GM12878 (cell line): Measurements from ENCODE around the gene CCS. TPM values are rescaled to one million over a fixed set of nuclear protein-coding genes. Genes with fewer than 3 reads are reported as not detected.
A peak's percentile ranks its signal among the peaks of the same experiment; 100 is the strongest.

Experiments
- BCLAF1 ChIP-seq: fragments of 450-650 bp; IDR thresholded peaks from 2 replicates; pipeline ENCODE4 v1.6.1; 2017; ENCODE audit warnings: antibody characterized with exemption, mild to moderate bottlenecking, moderate library complexity
- ELK1 ChIP-seq: IDR thresholded peaks from 2 replicates; pipeline ENCODE4 v1.6.1; 2012; ENCODE audit warnings: low read depth, low read length, improper control_type of control experiment
- EP300 ChIP-seq, 2 experiments: fragments of 150-350 bp in 1 of 2; IDR thresholded peaks; 2 replicates each; pipeline ENCODE4 v1.6.1; 2011 to 2012; ENCODE audit warnings: low read depth in 2 of 2, low read length in 2 of 2, borderline replicate concordance in 1 of 2, improper control_type of control experiment in 1 of 2, inconsistent platforms in 1 of 2; ENCODE audit not compliant: control insufficient read depth in 1 of 2
- FOXK2 ChIP-seq: fragments of 450-650 bp; IDR thresholded peaks from 2 replicates; pipeline ENCODE4 v1.6.1; 2017; ENCODE audit warnings: mild to moderate bottlenecking, moderate library complexity
- HDAC2 ChIP-seq: fragments of 200-600 bp; sonication (generic); IDR thresholded peaks from 2 replicates; pipeline ENCODE4 v1.6.1; 2017
- KDM1A ChIP-seq: fragments of 200-600 bp; sonication (generic); IDR thresholded peaks from 2 replicates; pipeline ENCODE4 v1.6.1; 2016; ENCODE audit warnings: borderline replicate concordance
- NFYA ChIP-seq: IDR thresholded peaks from 2 replicates; pipeline ENCODE4 v1.6.1; 2011; ENCODE audit warnings: low read depth, mild to moderate bottlenecking, low read length, improper control_type of control experiment, borderline replicate concordance
- PRDM15 ChIP-seq: fragments of 450-650 bp; formaldehyde crosslinking; IDR thresholded peaks from 2 replicates; pipeline ENCODE4 v1.4.0; 2020; ENCODE audit warnings: mild to moderate bottlenecking, moderate library complexity
- RB1 ChIP-seq: fragments of 450-650 bp; formaldehyde crosslinking; IDR thresholded peaks from 2 replicates; pipeline ENCODE4 v1.6.1; 2017; ENCODE audit warnings: mild to moderate bottlenecking, borderline replicate concordance
- RCOR1 ChIP-seq: conservative IDR thresholded peaks from 2 replicates; pipeline ENCODE4 v1.6.1; 2012; ENCODE audit warnings: low read depth, low read length, improper control_type of control experiment
- RELA ChIP-seq: fragments of 450-650 bp; IDR thresholded peaks from 2 replicates; pipeline ENCODE4 v1.8.0; 2014; ENCODE audit warnings: borderline replicate concordance; ENCODE audit not compliant: partially characterized antibody
- REST ChIP-seq: IDR thresholded peaks from 2 replicates; pipeline ENCODE4 v1.6.1; 2012; ENCODE audit warnings: mild to moderate bottlenecking, low read depth, low read length
- RUNX3 ChIP-seq: IDR thresholded peaks from 2 replicates; pipeline ENCODE4 v1.6.1; 2012; ENCODE audit warnings: low read length, inconsistent platforms
- USF1 ChIP-seq: IDR thresholded peaks from 2 replicates; pipeline ENCODE4 v1.6.1; 2011; ENCODE audit warnings: borderline replicate concordance, low read depth, mild to moderate bottlenecking, moderate library complexity, mixed read lengths, low read length; ENCODE audit not compliant: insufficient read depth; ENCODE audit errors: extremely low read length
- ZNF622 ChIP-seq: fragments of 450-650 bp; IDR thresholded peaks from 2 replicates; pipeline ENCODE4 v1.6.1; 2017; ENCODE audit warnings: mild to moderate bottlenecking, inconsistent platforms
- ZSCAN29 ChIP-seq: fragments of 450-650 bp; IDR thresholded peaks from 2 replicates; pipeline ENCODE4 v1.6.1; 2017; ENCODE audit warnings: mild to moderate bottlenecking, moderate library complexity
- polyA plus RNA-seq, 11 experiments: library from polyadenylated mRNA; depleted of rRNA in 4 of 11; unstranded in 6 of 11; stranded (reverse) in 5 of 11; fragments of >200 nt; fragmentation: Nextera tagmentation in 4 of 11; fragmentation: Illumina TruSeq in 1 of 11; extraction: Ambion mirVana in 4 of 11; extraction: Trizol in 1 of 11; gene quantifications; 1 replicate in 1 of 11; 2 replicates in 10 of 11; pipeline versions ENCODE4 v1.2.1 to v1.2.3, GENCODE V29; 2011 to 2016; ENCODE audit warnings: inconsistent platforms in 2 of 11, missing spikeins in 2 of 11, low read depth in 1 of 11
- total RNA-seq, 4 experiments: library from RNA; depleted of rRNA in 3 of 4; stranded (reverse); fragments of >200 nt in 3 of 4; fragmentation: Illumina TruSeq in 1 of 4; extraction: Trizol in 1 of 4; gene quantifications; 2 replicates each; pipeline versions ENCODE4 v1.2.1 to v1.2.3, GENCODE V29; 2013 to 2021

CCS gene
- total and polyA plus RNA-seq, 10 of the 15 experiments (the other 5 are each of a cell fraction or from before 2014, with no cell fraction given) = 1.5 to 44.2 (median 30.6) TPM

GRCh38 chr11:66593303-66593635 lies 284 bp downstream of the CCS start (continued):
- TF ChIP-seq USF1 (no peak), BCLAF1 (no peak), RELA (no peak), RUNX3 (no peak), FOXK2 (peak; percentile 65), ZSCAN29 (no peak), RCOR1 (no peak), ZNF622 (no peak), ELK1 (no peak), PRDM15 (no peak), REST (no peak), EP300 (IDR thresholded peaks at IDR 0.05; ENCODE audit: borderline replicate concordance in 1 of 2, control insufficient read depth in 1 of 2, low read depth in 2 of 2, low read length in 2 of 2) (no peak), HDAC2 (no peak), NFYA (no peak), RB1 (0 out of 2 replicates have a peak, but pooled peaks have one; percentile 23), KDM1A (no peak)
